ENCODE results near the gene CFAP100. TPM values are rescaled to one million over a fixed set of nuclear protein-coding genes. Genes with fewer than 3 reads are reported as not detected.
A peak's percentile ranks its signal among the peaks of the same experiment; 100 is the strongest.

The CFAP100 gene
- total and polyA plus RNA-seq, 12 donors = 0.17 TPM; not detected in 11

DNA sequence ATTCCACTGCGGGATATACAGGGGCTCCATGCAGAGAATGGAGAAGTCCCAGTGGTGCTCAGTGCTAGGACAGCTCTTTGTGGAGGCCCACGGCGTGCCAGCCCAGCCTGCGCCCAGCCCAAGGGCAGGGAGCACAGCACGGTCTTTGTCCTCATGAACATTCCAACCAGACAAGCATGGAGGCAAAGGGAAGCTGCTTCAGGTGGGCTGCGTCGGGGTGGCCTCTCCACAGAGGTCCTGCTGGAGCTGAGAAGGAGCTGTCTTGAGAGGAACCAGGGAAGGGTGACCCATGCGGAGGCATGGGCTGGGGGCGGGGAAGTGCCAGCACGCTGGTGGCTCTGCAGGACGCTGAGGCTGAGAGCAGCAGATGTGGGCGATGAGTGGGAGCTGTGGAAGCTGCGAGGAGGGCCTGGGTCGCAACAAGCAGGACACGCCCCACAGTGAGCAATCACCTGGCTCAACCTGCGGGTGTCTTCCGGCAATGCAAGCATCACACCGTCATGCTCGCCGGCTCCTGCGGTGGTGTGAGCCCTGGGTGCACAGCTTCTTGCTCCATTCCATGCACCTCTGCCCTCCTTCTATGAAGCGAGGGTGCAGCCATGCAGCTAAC, 23.5 kb upstream of the CFAP100 start:
- Histone ChIP-seq H3K9me3 (replicated peaks in 1 of 3) (no peaks in the 10 kb centered on the region), H3K36me3 (replicated peaks in 1 of 2) (no peaks in the 10 kb centered on the region), H3K4me1 (replicated peaks in 1 of 2) (peaks cover 0 to 10% of the 10 kb centered on the region in 2 donors), H3K27me3 (no peaks in the 10 kb centered on the region), H3K27ac (no peak overlapping the region), H3K4me3 (no peak overlapping the region)
- WGBS, 4 donors = 88 to 94% (median 91%) methylated on average over 11 to 22 of the region's 22 CpGs
- TF ChIP-seq POLR2A (IDR thresholded peaks at IDR 0.05) = no peak
- TF ChIP-seq, protein P1, sequence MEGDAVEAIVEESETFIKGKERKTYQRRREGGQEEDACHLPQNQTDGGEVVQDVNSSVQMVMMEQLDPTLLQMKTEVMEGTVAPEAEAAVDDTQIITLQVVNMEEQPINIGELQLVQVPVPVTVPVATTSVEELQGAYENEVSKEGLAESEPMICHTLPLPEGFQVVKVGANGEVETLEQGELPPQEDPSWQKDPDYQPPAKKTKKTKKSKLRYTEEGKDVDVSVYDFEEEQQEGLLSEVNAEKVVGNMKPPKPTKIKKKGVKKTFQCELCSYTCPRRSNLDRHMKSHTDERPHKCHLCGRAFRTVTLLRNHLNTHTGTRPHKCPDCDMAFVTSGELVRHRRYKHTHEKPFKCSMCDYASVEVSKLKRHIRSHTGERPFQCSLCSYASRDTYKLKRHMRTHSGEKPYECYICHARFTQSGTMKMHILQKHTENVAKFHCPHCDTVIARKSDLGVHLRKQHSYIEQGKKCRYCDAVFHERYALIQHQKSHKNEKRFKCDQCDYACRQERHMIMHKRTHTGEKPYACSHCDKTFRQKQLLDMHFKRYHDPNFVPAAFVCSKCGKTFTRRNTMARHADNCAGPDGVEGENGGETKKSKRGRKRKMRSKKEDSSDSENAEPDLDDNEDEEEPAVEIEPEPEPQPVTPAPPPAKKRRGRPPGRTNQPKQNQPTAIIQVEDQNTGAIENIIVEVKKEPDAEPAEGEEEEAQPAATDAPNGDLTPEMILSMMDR (IDR thresholded peaks at IDR 0.05) = no peak
- DNase-seq = no peak
- intact Hi-C loops (cut with DNase I) = no loop called here

DNA sequence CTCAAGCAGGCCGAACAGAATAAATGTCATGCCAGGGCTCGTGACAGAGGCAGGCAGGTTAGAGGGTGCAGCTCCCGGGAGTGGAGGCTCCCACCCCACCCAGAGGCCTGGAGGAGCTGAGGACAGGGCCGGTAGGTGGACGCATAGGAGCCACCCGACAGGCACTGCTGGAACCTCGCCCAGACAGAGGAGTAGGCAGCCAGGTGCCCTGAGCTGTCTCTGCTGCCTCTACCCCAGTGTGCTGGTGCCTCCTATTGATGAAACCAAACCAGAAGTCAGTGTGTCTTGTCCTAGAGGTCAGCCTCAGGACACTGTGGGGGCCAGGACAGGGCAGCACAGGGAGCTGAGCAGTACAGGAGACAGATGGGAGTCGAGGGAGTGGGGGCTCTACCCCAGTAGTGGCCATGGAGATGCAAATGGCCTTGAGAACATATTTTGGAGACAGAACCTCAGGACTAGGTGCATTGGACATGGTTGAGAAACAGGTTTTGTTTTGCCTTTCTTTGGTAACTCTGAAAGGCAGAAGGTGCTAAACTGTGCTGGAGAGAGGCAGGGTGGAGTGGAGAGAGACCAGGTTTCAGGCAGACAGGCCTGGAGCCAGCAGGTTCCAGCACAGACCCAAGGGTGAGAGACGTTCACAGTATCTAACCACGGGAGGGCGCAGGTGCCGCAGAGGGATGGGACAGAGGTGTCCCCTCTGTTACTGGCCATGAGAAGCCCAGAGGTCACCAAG, 22.1 kb upstream of the CFAP100 start:
- Histone ChIP-seq H3K27ac (no peak overlapping the region), H3K4me3 (no peak overlapping the region), H3K4me1 (replicated peaks in 1 of 2) (peaks cover 0 to 10% of the 10 kb centered on the region in 2 donors), H3K9me3 (replicated peaks in 1 of 3) (no peaks in the 10 kb centered on the region), H3K36me3 (replicated peaks in 1 of 2) (no peaks in the 10 kb centered on the region), H3K27me3 (no peaks in the 10 kb centered on the region)
- WGBS, 4 donors = 81 to 90% (median 88%) methylated on average over 11 to 12 of the region's 12 CpGs
- no peak for TF ChIP-seq POLR2A (IDR thresholded peaks at IDR 0.05)
- TF ChIP-seq, protein P1 (IDR thresholded peaks at IDR 0.05) = no peak
- intact Hi-C loops (cut with DNase I) = no loop called here
- no peak for DNase-seq

- Histone ChIP-seq H3K36me3 (replicated peaks in 1 of 2) (no peaks in the 10 kb centered on the region), H3K27ac (peak overlapping the region in 1 of 5 donors; percentile 52), H3K9me3 (replicated peaks in 1 of 3) (no peaks in the 10 kb centered on the region), H3K4me3 (no peak overlapping the region), H3K27me3 (no peaks in the 10 kb centered on the region), H3K4me1 (replicated peaks in 1 of 2) (peaks cover 0 to 10% of the 10 kb centered on the region in 2 donors)
- peak in 1 of 7 donors; percentile 2 for DNase-seq
- WGBS, 4 donors = 93 to 95% (median 94%) methylated on average over 4 of the region's 4 CpGs
- intact Hi-C loops (cut with DNase I) = no loop called here
- TF ChIP-seq POLR2A (IDR thresholded peaks at IDR 0.05) = no peak
- TF ChIP-seq, protein P1 (IDR thresholded peaks at IDR 0.05) = no peak
Measured at GRCh38 chr3:126373146-126373613, 21.5 kb upstream of the CFAP100 start.

GRCh38 chr3:126373682-126374601, 20.8 kb upstream of the CFAP100 start:
- peak overlapping the region in 1 of 5 donors; percentile 52 for H3K27ac ChIP-seq
- no peaks in the 10 kb centered on the region for H3K9me3 ChIP-seq (replicated peaks in 1 of 3)
- no peaks in the 10 kb centered on the region for H3K27me3 ChIP-seq
- WGBS, 4 donors = 66 to 77% (median 73%) methylated on average over 18 to 21 of the region's 21 CpGs
- intact Hi-C loops (cut with DNase I) = no loop called here
- peak; percentile 57 to 92 (median 82) for DNase-seq
- H3K4me1 ChIP-seq (replicated peaks in 1 of 2) = peaks cover 0 to 10% of the 10 kb centered on the region in 2 donors
- TF ChIP-seq, protein P1 (IDR thresholded peaks at IDR 0.05) = no peak
- TF ChIP-seq POLR2A (IDR thresholded peaks at IDR 0.05) = no peak
- no peak overlapping the region for H3K4me3 ChIP-seq
- no peaks in the 10 kb centered on the region for H3K36me3 ChIP-seq (replicated peaks in 1 of 2)

All from adrenal gland (tissue), 12 donors.